Upper lobe of left lung (tissue), 6 donors: ENCODE results near the gene CLIC2. TPM values are rescaled to one million over a fixed set of nuclear protein-coding genes. Genes with fewer than 3 reads are reported as not detected.

ENCODE experiments used
- ATAC-seq, 2 donors: fragments of 200-7000 bp; cut with Tn5 transposase; one replicate each; pipeline ENCODE4 v1.9.1; 2022; ENCODE audit warnings: mild to moderate bottlenecking in 2 of 2, moderate library complexity in 2 of 2; ENCODE audit not compliant: low FRiP score in 2 of 2
- DNase-seq, 2 donors: peaks; one replicate each; pipeline ENCODE4 v3.0.0-alpha.2; 2019 to 2020
- H3K27ac ChIP-seq, 4 donors: fragments of 200-600 bp; sonication (generic); one replicate each; pipeline ENCODE4 v1.5.1; 2016 to 2019
- H3K27me3 ChIP-seq, 4 donors: fragments of 200-600 bp; sonication (generic); one replicate each; pipeline ENCODE4 v1.5.1; 2017 to 2019
- H3K36me3 ChIP-seq, 4 donors: fragments of 200-600 bp; sonication (generic); one replicate each; pipeline ENCODE4 v1.5.1; 2016 to 2019
- H3K4me1 ChIP-seq, 4 donors: fragments of 200-600 bp; sonication (generic); one replicate each; pipeline ENCODE4 v1.5.1; 2018 to 2019
- H3K4me3 ChIP-seq, 4 donors: fragments of 200-600 bp; sonication (generic); one replicate each; pipeline ENCODE4 v1.5.1; 2017 to 2019; ENCODE audit warnings: mild to moderate bottlenecking in 2 of 4, moderate library complexity in 1 of 4
- H3K9me3 ChIP-seq, 4 donors: fragments of 200-600 bp; sonication (generic); one replicate each; pipeline ENCODE4 v1.5.1; 2018 to 2019
- EP300 ChIP-seq, 4 donors: sonication (generic); formaldehyde crosslinking; IDR thresholded peaks; one replicate each; pipeline ENCODE4 v1.5.1; 2017; ENCODE audit warnings: antibody characterized with exemption in 4 of 4, control low read depth in 2 of 4
- POLR2A ChIP-seq, 4 donors: fragments of 450-650 bp; IDR thresholded peaks; one replicate each; pipeline ENCODE4 v1.5.1; 2016 to 2017; ENCODE audit warnings: antibody characterized with exemption in 4 of 4, mild to moderate bottlenecking in 2 of 4
- POLR2AphosphoS5 ChIP-seq, 2 donors: sonication (generic); formaldehyde crosslinking; IDR thresholded peaks; one replicate each; pipeline ENCODE4 v1.5.1; 2017; ENCODE audit warnings: antibody characterized with exemption in 2 of 2
- WGBS, 2 donors: methylation state at CpG; one replicate each; pipeline ENCODE4 v1.1.5; 2017 to 2018; 5-methylcytosine and 5-hydroxymethylcytosine counted together
- total RNA-seq, 6 donors: library from RNA; depleted of rRNA in 4 of 6; stranded (reverse); fragments of >200 nt in 4 of 6; gene quantifications; one replicate each; pipeline versions ENCODE4 v1.1.0 to v1.2.1, GENCODE V29; 2016 to 2021
- TF ChIP-seq, protein P1 (sequence below), 6 experiments: fragments of 450-650 bp in 4 of 6; fragments of 200-600 bp in 2 of 6; sonication (generic) in 2 of 6; IDR thresholded peaks; one replicate each; pipeline ENCODE4 v1.5.1; 2016 to 2019; ENCODE audit warnings: antibody characterized with exemption in 6 of 6
- donor health status: DM: no; HTN: no; CAD: no; lungs with moderate emphysema.
- donor health status: DM: no; HTN: yes; CAD: no; lungs with severe emphysema.

Gene CLIC2
- total RNA-seq, 6 donors from 2014 or later: 16.8 to 75.2 (median 45.1) TPM

DNA sequence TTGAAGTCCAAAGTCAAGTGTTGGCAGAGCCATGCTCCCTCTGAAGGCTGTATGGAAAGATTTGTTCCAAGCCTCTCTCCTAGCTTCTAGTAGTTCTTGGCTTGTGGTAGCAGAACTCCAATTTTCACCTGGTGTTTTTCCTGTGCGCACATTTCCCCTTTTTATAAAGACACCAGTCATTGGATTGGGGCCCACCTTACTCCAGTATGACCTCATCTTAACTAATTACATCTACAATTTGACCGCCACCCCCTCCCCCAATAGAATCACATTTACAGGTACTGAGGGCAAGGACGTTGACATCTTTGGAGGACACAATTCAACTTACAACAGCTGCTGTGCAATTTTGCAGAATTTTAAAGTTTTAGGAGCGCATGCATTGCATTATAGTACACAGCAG, 86.9 kb downstream of the CLIC2 start:
- Histone ChIP-seq H3K27me3 (no peaks in the 10 kb centered on the region), H3K36me3 (no peaks in the 10 kb centered on the region), H3K27ac (no peak overlapping the region), H3K4me1 (no peaks in the 10 kb centered on the region), H3K9me3 (no peaks in the 10 kb centered on the region), H3K4me3 (no peak overlapping the region)
- TF ChIP-seq POLR2AphosphoS5 (IDR thresholded peaks at IDR 0.05): no peak
- no peak for TF ChIP-seq POLR2A (IDR thresholded peaks at IDR 0.05)
- TF ChIP-seq, protein P1, sequence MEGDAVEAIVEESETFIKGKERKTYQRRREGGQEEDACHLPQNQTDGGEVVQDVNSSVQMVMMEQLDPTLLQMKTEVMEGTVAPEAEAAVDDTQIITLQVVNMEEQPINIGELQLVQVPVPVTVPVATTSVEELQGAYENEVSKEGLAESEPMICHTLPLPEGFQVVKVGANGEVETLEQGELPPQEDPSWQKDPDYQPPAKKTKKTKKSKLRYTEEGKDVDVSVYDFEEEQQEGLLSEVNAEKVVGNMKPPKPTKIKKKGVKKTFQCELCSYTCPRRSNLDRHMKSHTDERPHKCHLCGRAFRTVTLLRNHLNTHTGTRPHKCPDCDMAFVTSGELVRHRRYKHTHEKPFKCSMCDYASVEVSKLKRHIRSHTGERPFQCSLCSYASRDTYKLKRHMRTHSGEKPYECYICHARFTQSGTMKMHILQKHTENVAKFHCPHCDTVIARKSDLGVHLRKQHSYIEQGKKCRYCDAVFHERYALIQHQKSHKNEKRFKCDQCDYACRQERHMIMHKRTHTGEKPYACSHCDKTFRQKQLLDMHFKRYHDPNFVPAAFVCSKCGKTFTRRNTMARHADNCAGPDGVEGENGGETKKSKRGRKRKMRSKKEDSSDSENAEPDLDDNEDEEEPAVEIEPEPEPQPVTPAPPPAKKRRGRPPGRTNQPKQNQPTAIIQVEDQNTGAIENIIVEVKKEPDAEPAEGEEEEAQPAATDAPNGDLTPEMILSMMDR (IDR thresholded peaks at IDR 0.05): no peak
- TF ChIP-seq EP300 (IDR thresholded peaks at IDR 0.05): no peak
- no peak for DNase-seq
- no peak for ATAC-seq
- WGBS, 2 donors: 70 to 86% methylated on average over 4 of the region's 4 CpGs

DNA sequence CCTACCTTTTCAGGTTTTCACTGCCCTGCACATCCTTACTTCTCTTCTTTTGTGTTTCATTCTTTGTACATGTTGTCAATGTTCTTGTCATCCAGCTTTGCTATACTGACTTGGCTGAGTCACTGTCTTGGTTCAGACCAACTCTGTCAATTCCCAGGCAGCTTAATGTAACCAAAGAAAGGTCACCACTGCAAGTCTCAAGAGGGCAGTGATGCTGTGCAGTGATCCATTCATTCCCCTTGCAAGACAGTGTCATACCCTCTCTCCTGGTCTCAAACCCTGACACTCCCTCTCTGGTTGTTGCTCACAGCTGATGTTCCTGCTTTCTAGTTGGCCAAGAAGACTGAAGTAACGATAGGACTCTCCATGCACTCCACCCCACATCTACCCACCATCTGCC, 87.7 kb downstream of the CLIC2 start:
- no peak overlapping the region for H3K4me3 ChIP-seq
- no peak for DNase-seq
- no peaks in the 10 kb centered on the region for H3K9me3 ChIP-seq
- no peak for TF ChIP-seq POLR2A (IDR thresholded peaks at IDR 0.05)
- no peak for TF ChIP-seq EP300 (IDR thresholded peaks at IDR 0.05)
- no peak for TF ChIP-seq POLR2AphosphoS5 (IDR thresholded peaks at IDR 0.05)
- TF ChIP-seq, protein P1 (IDR thresholded peaks at IDR 0.05): no peak
- H3K36me3 ChIP-seq: no peaks in the 10 kb centered on the region
- no peaks in the 10 kb centered on the region for H3K4me1 ChIP-seq
- H3K27me3 ChIP-seq: no peaks in the 10 kb centered on the region
- no peak for ATAC-seq
- H3K27ac ChIP-seq: no peak overlapping the region
- WGBS, 2 donors: 75 to 80% methylated on average over 1 of the region's 1 CpG

DNA sequence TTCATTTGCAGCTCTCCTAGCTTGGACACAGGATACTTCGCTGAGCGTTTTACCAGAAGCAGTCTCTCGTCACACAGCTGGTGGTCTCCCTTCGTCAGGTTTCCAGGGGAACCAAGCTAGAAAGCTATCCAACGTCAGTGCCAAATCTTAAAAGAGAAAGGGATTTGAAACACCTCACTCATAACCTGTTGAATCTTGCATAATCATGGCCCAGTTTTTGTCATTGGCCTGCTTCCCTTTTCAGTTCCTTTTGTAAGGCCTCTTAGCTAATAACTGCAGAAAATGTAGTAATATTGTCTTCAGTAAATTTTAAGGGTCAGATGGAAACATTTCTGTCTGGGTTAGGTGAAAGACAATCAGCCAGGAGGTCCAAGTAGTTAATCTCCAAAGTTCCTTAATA, 92.1 kb downstream of the CLIC2 start:
- Histone ChIP-seq H3K9me3 (no peaks in the 10 kb centered on the region), H3K27ac (peak overlapping the region in 1 of 4 donors; percentile 43), H3K4me3 (no peak overlapping the region), H3K36me3 (peaks cover 0 to 4% (median 2%) of the 10 kb centered on the region in 4 donors), H3K4me1 (no peaks in the 10 kb centered on the region), H3K27me3 (no peaks in the 10 kb centered on the region)
- TF ChIP-seq EP300 (IDR thresholded peaks at IDR 0.05): no peak
- TF ChIP-seq, protein P1 (IDR thresholded peaks at IDR 0.05): no peak
- TF ChIP-seq POLR2AphosphoS5 (IDR thresholded peaks at IDR 0.05): no peak
- no peak for TF ChIP-seq POLR2A (IDR thresholded peaks at IDR 0.05)
- no peak for ATAC-seq
- WGBS, 2 donors: 55% methylated on average over 5 of the region's 5 CpGs; no CpG with 5 or more reads in 1 of the 2 donors
- no peak for DNase-seq

DNA sequence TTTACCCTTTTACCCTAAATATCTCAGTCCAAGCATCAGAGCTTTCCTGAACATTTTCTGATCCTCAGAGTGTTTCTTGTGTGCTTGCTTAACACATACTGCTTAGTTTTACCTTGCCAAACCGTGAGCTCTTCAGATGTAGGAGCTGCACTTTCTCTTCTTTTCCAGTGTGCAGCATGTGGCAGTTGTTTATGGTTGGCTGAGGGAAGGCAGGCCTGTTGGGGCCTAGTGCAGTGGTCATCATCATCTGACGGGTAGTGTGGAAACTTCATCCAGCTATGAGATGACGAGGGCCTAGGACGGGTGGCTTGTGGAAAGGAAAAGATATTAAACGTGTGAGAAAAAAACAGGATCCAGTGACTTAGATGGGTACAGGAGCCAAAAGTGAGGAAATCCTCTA, 96.7 kb downstream of the CLIC2 start:
- Histone ChIP-seq H3K4me1 (no peaks in the 10 kb centered on the region), H3K4me3 (no peak overlapping the region), H3K9me3 (no peaks in the 10 kb centered on the region), H3K36me3 (peaks cover 0 to 15% (median 3%) of the 10 kb centered on the region in 4 donors), H3K27me3 (no peaks in the 10 kb centered on the region), H3K27ac (no peak overlapping the region)
- 87 to 98% methylated on average over 5 of the region's 5 CpGs for WGBS, 2 donors
- TF ChIP-seq EP300 (IDR thresholded peaks at IDR 0.05): no peak
- TF ChIP-seq POLR2A (IDR thresholded peaks at IDR 0.05): no peak
- TF ChIP-seq, protein P1 (IDR thresholded peaks at IDR 0.05): no peak
- TF ChIP-seq POLR2AphosphoS5 (IDR thresholded peaks at IDR 0.05): no peak
- DNase-seq (no peak), ATAC-seq (no peak)

DNA sequence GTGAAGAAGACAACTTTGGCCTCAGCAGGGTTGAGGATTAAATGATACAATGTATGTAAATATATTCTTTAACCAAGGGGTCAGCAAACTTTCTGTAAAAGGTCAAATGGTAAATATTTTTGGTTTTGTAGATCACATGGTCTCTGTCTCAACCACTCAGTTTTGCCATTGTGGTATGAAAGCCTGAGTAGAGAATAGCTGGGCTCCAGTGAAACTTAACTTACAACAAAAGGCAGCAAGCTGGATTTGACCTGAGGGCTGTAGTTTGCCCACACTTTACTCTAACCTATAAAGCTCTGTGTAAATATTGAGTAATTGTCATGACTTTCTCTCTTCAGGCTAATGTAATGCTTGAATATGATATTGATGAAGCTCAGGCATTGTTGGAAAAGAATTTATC, 98.5 kb downstream of the CLIC2 start:
- Histone ChIP-seq H3K4me3 (no peak overlapping the region), H3K4me1 (no peaks in the 10 kb centered on the region), H3K27ac (no peak overlapping the region), H3K36me3 (peaks cover 0 to 18% (median 3%) of the 10 kb centered on the region in 4 donors), H3K27me3 (no peaks in the 10 kb centered on the region), H3K9me3 (no peaks in the 10 kb centered on the region)
- DNase-seq (no peak), ATAC-seq (no peak)
- TF ChIP-seq POLR2AphosphoS5 (IDR thresholded peaks at IDR 0.05) (no peak), EP300 (IDR thresholded peaks at IDR 0.05) (no peak), POLR2A (IDR thresholded peaks at IDR 0.05) (no peak)
- TF ChIP-seq, protein P1 (IDR thresholded peaks at IDR 0.05): no peak
